OCI-M2 (cell line): Measurements from ENCODE around the gene PROX2.

Experiments
- DNase-seq: peaks from one replicate; lab custom pipeline; 2025; ENCODE audit not compliant: unreplicated experiment; lab: John Stamatoyannopoulos, UW

The PROX2 gene

DNA sequence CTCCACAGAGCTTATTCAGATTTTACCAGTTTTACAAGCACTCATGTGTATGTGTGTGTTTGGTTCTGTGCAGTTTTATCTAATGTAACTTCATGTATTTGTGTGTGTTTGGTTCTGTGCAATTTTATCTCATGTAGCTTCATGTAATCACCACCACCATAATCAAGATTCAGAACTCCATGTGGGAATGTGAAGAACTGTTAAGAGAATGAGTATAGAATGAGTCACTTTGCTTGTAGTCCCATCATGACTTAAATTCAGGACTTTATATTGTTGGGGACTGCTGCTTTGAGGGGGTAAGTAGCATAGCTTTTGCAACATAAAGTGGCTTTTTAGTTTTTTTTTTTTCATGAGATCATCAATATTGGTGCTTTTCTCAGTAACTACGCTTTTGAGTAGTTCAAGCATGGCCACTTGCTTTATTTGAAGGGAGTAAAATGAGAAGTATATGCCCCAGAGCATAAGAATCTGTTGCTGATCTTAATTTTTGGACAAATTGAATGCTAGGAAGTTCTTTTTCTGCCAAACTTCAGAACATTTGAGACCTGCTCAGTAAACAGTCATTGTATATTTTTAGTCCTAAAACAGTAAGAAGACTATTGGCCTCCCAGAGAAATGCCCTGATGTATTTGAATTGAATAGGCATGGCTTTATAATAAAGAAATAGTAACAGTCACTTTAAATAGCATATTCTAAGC is 28.8 kb downstream of the PROX2 start:
- DNase-seq = no peak

DNA sequence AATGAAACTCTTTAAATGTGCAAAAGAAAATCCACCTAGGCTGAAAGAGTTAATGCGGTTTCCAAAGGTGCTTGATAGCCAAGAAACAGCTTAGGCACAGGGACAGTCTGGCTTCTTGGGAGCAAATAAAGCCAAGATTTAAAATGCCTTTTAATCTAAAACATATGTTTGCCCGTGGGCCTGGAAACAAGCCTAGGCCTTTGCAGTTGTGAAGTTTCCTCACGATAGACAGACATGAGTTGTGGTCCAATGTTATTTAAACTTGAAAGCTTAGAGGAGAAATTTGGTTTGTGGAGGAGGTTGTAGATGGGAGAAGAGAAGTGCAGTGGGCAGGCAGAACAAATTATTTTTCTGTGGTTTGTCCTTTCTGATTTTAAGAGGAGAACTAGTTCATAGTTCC is 29.8 kb downstream of the PROX2 start:
- DNase-seq = no peak

DNA sequence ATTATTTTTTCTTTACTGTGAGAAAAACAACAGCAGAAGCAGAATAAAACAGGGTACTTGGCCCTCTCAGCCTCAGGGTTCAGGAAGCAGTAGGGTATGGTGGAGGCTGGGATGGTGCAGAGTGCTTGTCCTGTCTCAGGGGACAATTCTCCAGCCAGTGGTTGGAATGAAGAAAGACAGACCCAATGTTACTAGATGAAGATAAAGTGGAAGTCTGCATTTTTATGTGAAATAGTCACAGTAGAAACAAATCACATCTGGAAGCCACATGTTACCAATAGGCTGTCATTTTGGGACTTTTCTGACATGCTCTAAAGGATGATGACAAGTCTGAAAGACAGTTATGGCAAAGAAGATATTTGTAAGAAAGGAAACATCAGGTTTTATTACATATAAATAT is 32.3 kb downstream of the PROX2 start:
- DNase-seq = no peak

DNA sequence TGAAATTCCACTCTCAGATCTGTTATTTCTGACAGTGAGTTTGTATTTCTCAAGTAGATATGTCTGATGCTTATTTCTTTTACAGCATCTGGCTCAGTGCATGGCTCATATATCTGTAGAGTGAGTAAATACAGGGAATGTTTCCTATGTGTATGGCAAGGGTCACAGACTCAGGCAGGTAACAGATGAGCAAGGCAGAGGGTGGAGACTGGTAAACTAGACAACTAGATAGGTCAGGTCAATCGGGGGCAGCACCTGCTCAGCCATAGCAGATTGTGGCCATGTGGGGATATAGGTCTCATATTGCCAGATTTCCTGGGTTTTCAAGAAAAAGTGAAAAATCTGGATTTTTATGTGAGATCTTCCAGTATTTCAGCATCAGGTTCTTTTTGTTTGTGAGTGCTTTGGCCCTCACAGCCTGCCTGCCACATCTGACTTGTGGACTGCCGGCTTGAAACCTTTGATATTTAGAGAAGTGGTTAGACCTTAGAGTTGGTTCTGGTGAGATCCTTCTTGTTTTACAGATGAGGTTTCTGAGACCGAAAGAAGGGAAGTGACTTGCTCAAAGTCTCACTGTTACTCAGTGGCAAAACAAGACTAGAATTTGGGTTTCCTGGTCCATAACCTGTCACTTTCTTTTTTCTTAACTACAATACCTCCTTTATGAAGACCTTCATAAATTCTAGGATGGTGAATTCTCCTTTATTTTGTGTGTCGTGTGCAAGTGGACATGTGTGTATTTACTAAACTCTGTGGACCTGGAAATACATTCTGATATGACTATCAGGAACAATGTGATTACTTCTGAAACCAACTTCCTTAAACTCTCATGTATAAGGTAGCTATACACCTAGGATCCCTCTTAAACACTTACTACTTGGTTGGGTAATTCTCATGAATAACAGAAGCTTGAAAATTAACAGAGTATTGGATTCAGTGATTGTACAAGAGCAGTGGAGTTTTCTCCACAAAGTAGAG is 34.4 kb downstream of the PROX2 start:
- DNase-seq = no peak

DNA sequence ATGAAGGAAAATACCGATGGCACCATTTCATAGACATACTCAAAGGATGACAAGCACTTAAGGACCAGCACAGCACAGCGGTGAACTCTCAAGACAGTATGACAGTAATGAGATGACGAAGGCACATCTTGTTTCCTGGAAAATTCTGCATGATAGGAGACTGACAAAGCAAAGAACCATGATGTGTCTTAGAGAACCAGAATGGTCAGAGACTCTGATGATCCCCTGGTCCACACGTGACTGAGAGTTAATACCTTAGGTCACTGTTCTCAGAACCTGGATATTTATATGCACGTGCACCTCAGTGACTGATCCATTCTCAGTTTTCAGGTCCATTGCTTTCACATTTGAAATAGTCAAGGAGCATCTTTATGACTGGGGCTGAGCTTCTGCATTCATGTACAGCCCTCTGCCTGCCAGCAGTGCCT is 35.3 kb downstream of the PROX2 start:
- DNase-seq = no peak

DNA sequence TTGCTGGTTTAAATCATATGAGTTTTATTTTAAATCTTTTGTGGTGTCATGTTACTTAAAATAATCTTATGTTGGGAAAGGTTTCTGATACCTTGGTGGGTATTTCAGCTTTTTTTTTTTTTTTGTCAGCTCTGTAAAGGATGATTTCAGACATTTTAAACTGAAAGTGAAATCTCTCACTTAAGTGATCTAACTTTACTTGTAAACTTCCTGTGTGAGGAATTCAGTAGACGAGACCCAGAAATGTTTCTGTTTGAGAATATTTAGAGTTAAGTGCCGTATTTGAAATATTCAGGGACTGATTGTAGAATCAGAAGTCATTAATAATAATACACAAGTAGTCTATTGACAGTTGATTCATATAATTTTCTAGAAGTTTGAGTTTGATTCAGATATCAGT is 37.8 kb downstream of the PROX2 start:
- DNase-seq = no peak

DNA sequence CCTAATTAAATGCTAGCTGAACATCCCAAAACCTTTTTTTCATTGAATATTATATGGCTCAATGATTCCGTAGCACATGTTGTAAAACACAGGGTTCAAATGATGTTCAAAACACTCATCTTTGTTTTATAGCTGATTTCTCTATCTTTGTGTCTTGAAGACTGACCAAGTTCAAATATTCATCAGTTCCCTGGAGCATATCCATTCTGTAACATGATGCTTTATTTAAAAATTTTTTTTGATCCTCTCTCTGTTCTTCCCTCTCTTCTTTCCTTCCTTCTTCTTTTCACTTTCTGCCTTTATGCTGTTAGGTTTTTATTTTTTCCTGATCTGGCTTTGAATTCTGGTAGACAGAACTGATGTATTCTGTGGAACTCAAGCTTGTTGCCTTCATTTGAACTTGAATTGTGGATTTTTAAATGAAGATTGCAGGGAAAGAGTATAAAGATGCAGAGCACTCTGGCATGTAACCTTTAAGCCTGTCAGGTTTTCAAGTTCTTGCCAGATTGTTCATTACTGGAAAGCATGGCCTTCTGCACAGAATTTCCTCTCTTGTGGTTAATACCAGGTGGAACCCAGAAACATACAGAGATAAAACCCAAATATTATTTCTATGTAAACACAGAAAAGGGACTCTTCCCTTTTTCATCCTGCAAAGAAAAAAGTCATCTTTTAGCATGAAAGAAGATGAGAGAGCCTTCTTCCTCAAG is 39.5 kb downstream of the PROX2 start:
- DNase-seq = no peak

DNA sequence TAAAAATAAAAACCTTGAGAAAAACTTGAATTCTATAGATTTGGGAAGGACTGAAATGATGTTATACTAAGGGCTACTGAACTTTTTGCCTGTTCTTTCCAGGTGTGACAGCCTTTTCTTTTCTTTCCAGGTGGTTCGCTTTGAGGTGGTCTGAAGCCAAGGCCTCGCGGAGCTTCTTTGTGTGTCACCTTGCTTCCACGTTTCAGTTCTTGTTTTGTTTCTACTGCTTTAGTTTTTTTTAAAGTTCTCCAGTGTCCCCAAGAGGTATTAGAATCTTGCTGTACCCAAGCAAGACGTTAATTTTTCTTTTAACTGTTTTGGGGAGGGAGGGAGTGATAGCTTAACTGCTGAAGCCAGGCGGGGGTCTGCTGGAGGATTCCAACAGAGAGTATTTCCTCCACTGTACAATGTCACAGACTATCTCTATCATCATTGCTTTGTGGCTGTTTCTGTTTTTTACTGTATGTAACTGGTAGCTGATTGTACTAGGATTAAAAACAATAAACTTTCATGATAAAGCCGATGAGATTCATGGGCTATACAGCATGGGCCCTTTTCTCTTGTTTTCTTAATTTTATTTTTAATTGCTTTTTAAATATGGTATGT is 40.2 kb downstream of the PROX2 start:
- no peak for DNase-seq

DNA sequence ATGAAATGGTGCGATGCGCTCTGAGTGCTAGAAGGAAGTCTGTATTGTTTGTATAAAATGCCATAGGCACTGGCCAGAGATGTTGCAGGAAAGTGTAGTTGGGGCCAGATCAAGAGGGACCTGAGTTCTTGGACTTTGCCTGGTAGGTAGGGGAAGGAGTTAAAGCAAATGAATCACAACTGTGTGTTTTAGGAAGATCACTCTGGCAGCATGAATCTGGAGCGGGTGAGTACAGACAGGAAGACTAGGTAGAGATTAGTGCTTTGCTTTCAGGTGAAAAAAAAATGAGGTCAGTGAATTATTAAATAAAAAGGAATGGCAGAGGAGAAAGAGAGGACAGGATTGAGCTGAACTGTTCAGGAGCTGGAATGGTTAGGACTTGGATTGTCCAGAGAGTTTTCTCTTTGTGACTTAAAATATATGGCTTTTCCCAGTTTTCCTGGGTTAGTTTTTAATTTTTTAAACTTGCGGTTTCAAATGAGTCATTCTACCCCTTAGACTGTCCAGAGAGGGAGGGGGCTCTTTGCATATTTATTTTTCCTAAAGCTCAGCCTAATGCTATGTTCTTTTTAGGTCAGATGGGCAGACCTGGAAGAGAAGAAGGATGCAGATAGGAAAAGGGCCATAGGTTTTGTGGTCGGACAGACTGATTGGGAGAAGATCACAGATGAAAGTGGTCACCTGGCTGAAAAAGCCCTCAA is 41.1 kb downstream of the PROX2 start:
- no peak for DNase-seq

DNA sequence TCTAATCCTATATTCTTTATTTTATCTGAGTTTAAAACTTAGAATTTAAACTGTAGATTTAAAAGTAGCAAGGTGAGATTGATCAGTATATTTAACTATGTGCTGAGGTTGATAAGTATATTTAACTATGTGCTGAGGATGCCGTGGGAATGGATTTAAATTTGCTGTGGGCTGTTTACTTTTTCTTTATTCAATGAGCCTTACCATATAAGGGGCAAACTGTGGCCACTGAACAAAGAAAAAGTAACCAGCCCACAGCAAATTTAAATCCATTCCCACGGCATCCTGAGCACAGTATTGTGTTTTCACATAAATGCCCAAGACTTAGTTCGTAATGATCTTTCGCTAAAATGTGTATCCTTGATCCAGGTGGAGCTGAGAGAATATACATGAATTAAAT is 43.1 kb downstream of the PROX2 start:
- no peak for DNase-seq

DNA sequence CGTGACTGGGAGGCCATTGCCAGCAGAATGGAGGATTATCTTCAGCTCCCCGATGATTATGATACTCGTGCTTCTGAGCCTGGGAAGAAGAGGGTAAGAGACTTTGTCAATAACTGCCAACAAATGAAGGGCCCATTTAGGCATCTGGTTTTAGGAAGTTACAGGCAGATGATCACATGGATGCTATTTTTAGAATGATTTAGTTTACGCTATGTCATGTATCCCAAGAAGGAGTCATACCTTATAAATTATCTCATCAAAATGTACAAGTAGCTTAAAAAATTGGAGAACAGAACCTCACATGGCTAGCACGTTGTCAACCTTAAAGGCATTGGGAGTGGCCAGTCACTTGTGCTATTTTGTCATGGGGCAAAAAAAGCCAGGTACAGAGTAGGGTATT is 46.7 kb downstream of the PROX2 start:
- no peak for DNase-seq

DNA sequence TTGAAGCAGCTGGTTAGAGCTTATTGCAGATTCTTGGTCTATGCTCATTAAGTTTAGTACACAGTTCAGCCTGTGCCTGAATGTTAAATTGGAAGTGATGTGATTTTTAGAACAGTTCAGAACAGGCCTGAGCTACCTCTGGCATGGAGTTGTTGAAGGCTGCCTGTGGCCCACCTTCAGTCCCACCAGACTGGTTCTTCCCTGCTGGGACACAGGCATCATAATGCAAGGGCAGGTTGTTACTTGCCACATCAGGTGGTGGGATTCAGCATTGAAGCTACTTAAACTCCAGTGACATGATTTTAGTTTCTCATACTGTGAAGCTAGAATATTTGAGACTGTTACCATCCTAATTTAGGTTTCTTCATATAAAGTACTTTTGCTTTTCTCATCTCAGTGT is 49.4 kb downstream of the PROX2 start:
- no peak for DNase-seq
